Aorta (tissue), 5 donors: Measurements from ENCODE around the gene SNRPD3. TPM values are rescaled to one million over a fixed set of nuclear protein-coding genes. Genes with fewer than 3 reads are reported as not detected.
"Not testable (repeated sequence)": the region's sequence is repeated elsewhere in the genome, so short reads cannot be mapped to it uniquely, and the experiment has no call there.

Experiments
- ATAC-seq: fragments of 200-7000 bp; cut with Tn5 transposase; one replicate; pipeline ENCODE4 v1.9.1; 2022; ENCODE audit warnings: moderate library complexity; ENCODE audit not compliant: low FRiP score
- DNase-seq, 2 donors: peaks; one replicate each; pipeline ENCODE4 v3.0.0-alpha.2; 2020
- H3K27ac ChIP-seq, 2 donors: one replicate each; pipeline ENCODE4 v1.5.1; 2013; ENCODE audit warnings: low read length in 2 of 2, mild to moderate bottlenecking in 2 of 2, moderate library complexity in 2 of 2, control low read depth in 1 of 2, inconsistent platforms in 1 of 2, low read depth in 1 of 2
- H3K27me3 ChIP-seq, 2 donors: one replicate each; pipeline ENCODE4 v1.6.1; 2013; ENCODE audit warnings: control low read depth in 1 of 2, low read length in 1 of 2, mild to moderate bottlenecking in 1 of 2, moderate library complexity in 1 of 2; ENCODE audit not compliant: insufficient read depth in 2 of 2, control insufficient read depth in 1 of 2
- H3K36me3 ChIP-seq, 2 donors: one replicate each; pipeline ENCODE4 v1.6.1; 2013; ENCODE audit warnings: control low read depth in 1 of 2, low read length in 1 of 2, mild to moderate bottlenecking in 1 of 2; ENCODE audit not compliant: insufficient read depth in 2 of 2, control insufficient read depth in 1 of 2
- H3K4me1 ChIP-seq, 2 donors: one replicate each; pipeline ENCODE4 v1.6.1; 2013; ENCODE audit warnings: low read length in 2 of 2, control low read depth in 1 of 2, mild to moderate bottlenecking in 1 of 2, moderate library complexity in 1 of 2; ENCODE audit not compliant: insufficient read depth in 2 of 2, control insufficient read depth in 1 of 2
- H3K4me3 ChIP-seq, 2 donors: one replicate each; pipeline ENCODE4 v1.5.1; 2013; ENCODE audit warnings: low read length in 2 of 2, control low read depth in 1 of 2, mild to moderate bottlenecking in 1 of 2
- H3K9me3 ChIP-seq: one replicate; pipeline ENCODE4 v1.6.1; 2013; ENCODE audit warnings: mild to moderate bottlenecking, low read length; ENCODE audit not compliant: control insufficient read depth
- WGBS, 2 donors: extraction: QIAGEN DNeasy Blood & Tissue Kit; methylation state at CpG; one replicate each; pipeline ENCODE4 v1.1.7; 2013; 5-methylcytosine and 5-hydroxymethylcytosine counted together
- intact Hi-C, 2 donors: fragments of 100-400 bp; cut with DNase I; formaldehyde crosslinking; loops; one replicate each; pipeline versions ENCODE4 v1.14.2 to v1.15.0; 2022
- polyA plus RNA-seq, 2 donors: library from polyadenylated mRNA; stranded (reverse); fragments of 200-250 nt; gene quantifications; one replicate each; pipeline ENCODE4 v1.2.3, GENCODE V29; 2013
- total RNA-seq, 2 donors: library from RNA; stranded (reverse); fragmentation: NEBNext Ultra II Directional; extraction: Animal tissue kit (Norgen Biotek cat#: 25700); gene quantifications; one replicate each; pipeline ENCODE4 v1.2.1, GENCODE V29; 2021
- donor health status: healthy with polysubstance abuse.
- donor health status: Bipolar disorder and iron deficiency.
- donor health status: DM: no; HTN: no; CAD: no.
- donor health status: DM: no; HTN: no; CAD: no.
- donor health status: DM: yes; HTN: yes; CAD: no.

SNRPD3 gene
- total and polyA plus RNA-seq, 4 donors: 43.4 to 91.4 (median 60.0) TPM

DNA sequence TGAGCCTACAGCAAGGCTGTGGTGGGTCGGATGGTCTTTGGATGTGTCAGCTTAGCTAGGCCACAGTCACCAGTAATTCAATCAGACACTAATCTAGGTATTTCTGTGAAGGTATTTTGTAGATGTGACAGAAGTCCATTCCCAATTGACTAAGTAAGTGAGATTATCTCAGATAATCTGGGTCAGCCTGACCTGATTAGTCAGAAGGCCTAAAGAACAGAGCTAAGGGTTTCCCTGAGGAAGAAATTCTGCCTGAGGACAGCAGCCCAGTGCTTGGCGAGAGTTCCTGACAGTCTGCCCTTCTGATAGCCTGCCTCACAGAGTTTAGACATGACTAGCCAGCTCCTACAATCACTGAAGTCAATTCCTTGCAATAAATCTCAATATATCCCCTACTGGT lies 29.6 kb upstream of the SNRPD3 start:
- intact Hi-C loops: loop anchor here in 1 of 2 donors (10.0 kb wide), 1 partner anchor 201 kb away; no protein-coding TSS in a partner anchor
- H3K27me3 ChIP-seq: no peaks in the 10 kb centered on the region

DNA sequence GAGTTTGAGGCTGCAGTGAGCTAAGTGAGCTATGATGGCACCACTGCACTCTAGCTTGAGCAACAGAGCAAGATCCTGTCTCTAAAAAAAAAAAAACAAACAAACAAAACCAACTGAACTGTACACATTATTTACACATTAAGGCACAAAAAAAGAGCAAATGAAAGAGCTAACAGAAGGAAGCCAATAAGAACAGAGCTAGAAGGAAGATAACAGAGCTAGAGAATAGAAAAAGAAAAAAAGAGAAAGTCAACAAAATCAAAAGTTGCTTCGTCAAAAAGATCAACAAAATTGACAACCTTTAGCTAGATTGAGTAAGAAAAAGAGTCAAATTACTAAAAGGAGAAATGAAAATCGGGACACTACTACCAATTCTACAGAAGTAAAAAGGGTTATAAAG lies 25.9 kb upstream of the SNRPD3 start:
- Histone ChIP-seq H3K9me3 (no peaks in the 10 kb centered on the region), H3K27ac (no peak overlapping the region), H3K4me3 (no peak overlapping the region), H3K27me3 (no peaks in the 10 kb centered on the region), H3K36me3 (no peaks in the 10 kb centered on the region), H3K4me1 (no peaks in the 10 kb centered on the region)
- intact Hi-C loops: loop anchor here in 1 of 2 donors (10.0 kb wide), 1 partner anchor 205 kb away; no protein-coding TSS in a partner anchor
- 90 to 95% methylated on average over 2 of the region's 2 CpGs for WGBS, 2 donors
- ATAC-seq (no peak), DNase-seq (no peak)

More for the DNA sequence above, 29.6 kb upstream of the SNRPD3 start:
- no peak for ATAC-seq
- Histone ChIP-seq H3K4me3 (no peak overlapping the region), H3K27ac (no peak overlapping the region), H3K9me3 (no peaks in the 10 kb centered on the region), H3K4me1 (no peaks in the 10 kb centered on the region), H3K36me3 (no peaks in the 10 kb centered on the region)
- WGBS, 2 donors: 86 to 93% methylated on average over 2 of the region's 2 CpGs
- no peak for DNase-seq

- H3K9me3 ChIP-seq, H3K4me3 ChIP-seq, ATAC-seq, H3K4me1 ChIP-seq, DNase-seq, H3K27ac ChIP-seq, H3K27me3 ChIP-seq, intact Hi-C loops, H3K36me3 ChIP-seq: not testable (repeated sequence)
- 90 to 93% methylated on average over 3 of the region's 3 CpGs for whole genome bisulfite sequencing, 2 donors
Observed at GRCh38 chr22:24530968-24531367, 24.8 kb upstream of the SNRPD3 start.

DNA sequence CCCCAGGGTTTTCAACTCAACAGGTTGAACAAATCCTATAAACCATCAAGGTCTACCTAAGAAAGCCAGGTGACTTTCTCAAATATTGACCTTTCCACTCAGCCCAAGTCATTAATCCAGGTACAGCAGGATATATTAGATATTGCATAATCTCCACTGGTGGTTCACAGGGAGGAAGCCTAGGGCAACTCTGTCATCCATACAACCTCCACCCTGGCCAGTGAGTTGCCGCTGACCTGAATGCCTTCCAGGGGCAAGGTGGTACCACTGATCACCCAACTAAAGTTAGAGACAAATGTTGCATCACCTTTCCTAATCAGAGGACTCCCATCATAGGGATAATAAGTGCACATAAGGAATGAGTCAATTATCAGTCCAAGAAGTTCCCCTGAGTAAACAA lies 23.7 kb upstream of the SNRPD3 start:
- intact Hi-C loops: no loop called here
- DNase-seq (no peak), ATAC-seq (no peak)
- H3K36me3 ChIP-seq: no peaks in the 10 kb centered on the region
- no peak overlapping the region for H3K27ac ChIP-seq
- H3K27me3 ChIP-seq: no peaks in the 10 kb centered on the region
- WGBS, 2 donors: 99 to 100% methylated on average over 1 of the region's 1 CpG
- no peaks in the 10 kb centered on the region for H3K4me1 ChIP-seq
- no peak overlapping the region for H3K4me3 ChIP-seq
- H3K9me3 ChIP-seq: no peaks in the 10 kb centered on the region

GRCh38 chr22:24535348-24535747 lies 20.5 kb upstream of the SNRPD3 start:
- no peak for ATAC-seq
- no peaks in the 10 kb centered on the region for H3K27me3 ChIP-seq
- WGBS, 2 donors: 96 to 98% methylated on average over 4 of the region's 4 CpGs
- no peak overlapping the region for H3K4me3 ChIP-seq
- intact Hi-C loops: no loop called here
- no peaks in the 10 kb centered on the region for H3K9me3 ChIP-seq
- DNase-seq: no peak
- peaks cover 0 to under 1% of the 10 kb centered on the region in 2 donors for H3K36me3 ChIP-seq
- no peaks in the 10 kb centered on the region for H3K4me1 ChIP-seq
- no peak overlapping the region for H3K27ac ChIP-seq

GRCh38 chr22:24536089-24536488 lies 19.7 kb upstream of the SNRPD3 start:
- H3K9me3 ChIP-seq: no peaks in the 10 kb centered on the region
- no peak for DNase-seq

DNA sequence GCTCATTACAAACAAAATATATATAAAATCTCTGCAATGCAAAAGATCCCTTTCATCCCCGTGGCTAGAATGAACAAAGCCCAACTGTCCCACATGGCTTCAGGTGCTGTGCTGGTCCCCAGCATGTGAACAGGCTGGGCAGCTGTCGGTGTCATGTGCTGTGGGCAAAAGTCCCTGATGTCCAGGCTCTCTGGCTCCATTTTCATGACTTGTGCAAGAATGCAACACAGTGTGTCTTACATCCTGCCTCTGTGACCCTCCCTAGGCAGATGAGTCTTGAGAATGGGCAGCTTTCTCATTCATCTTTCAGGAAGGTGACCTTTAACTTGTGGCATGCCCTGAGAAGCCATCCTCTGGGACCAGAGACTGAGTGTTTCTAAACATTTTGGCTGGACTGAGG lies 15.3 kb upstream of the SNRPD3 start:
- H3K4me1 ChIP-seq: no peaks in the 10 kb centered on the region
- DNase-seq (no peak), ATAC-seq (no peak)
- H3K9me3 ChIP-seq: no peaks in the 10 kb centered on the region
- intact Hi-C loops: no loop called here
- no peak overlapping the region for H3K4me3 ChIP-seq
- no peak overlapping the region for H3K27ac ChIP-seq
- 91 to 92% methylated on average over 2 of the region's 2 CpGs for WGBS, 2 donors
- H3K27me3 ChIP-seq: no peaks in the 10 kb centered on the region
- peaks cover 0 to 4% of the 10 kb centered on the region in 2 donors for H3K36me3 ChIP-seq

More at GRCh38 chr22:24536089-24536488, 19.7 kb upstream of the SNRPD3 start:
- intact Hi-C loops: no loop called here
- Histone ChIP-seq H3K4me1 (no peaks in the 10 kb centered on the region), H3K36me3 (peaks cover 0 to 2% of the 10 kb centered on the region in 2 donors), H3K4me3 (no peak overlapping the region), H3K27me3 (no peaks in the 10 kb centered on the region), H3K27ac (no peak overlapping the region)
- no peak for ATAC-seq
- 92 to 93% methylated on average over 3 of the region's 3 CpGs for WGBS, 2 donors

DNA sequence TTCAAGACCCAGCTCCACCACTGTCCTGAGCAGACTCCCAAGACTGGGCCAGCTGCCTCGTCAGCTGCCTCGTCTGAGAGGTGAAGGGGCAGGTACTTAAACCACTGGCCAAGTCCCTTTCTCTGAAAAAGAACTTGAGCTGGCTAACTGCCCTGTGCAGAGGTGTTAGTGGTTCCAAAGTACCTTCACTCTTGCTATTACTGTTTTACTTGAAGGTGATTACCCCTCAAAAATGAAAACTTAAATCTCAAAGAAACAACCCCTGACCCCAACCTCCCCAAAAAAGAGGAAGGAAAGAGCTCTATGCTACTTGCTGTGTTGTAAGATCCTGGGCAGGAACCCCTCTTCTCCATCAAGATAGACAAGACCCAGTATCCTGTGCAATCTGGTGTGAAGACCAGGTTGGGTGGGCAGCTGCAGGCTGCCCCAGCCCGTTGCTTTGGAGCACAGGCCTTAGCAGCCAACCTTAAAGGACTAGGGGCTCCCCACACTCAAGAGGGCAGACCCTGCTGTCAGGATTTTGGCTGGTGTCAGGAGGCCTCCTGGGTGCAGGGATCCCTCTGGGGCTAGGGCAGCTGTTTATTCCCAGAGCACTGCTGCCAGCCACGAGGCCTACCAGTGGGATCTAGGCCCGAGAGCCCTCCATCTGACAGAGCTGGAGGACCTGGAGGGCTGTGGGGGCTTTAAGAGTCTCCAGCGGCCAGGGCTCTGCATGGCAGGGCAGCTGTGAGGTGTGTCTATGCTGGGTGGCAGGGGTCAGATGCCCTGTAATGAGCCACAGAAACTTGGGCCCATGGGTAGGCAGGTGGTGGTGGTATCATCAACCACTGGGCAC lies 13.9 kb upstream of the SNRPD3 start:
- 71 to 82% methylated on average over 6 of the region's 6 CpGs for WGBS, 2 donors
- Histone ChIP-seq H3K27me3 (no peaks in the 10 kb centered on the region), H3K27ac (no peak overlapping the region), H3K4me1 (no peaks in the 10 kb centered on the region), H3K9me3 (no peaks in the 10 kb centered on the region), H3K36me3 (peaks cover 0 to 4% of the 10 kb centered on the region in 2 donors), H3K4me3 (no peak overlapping the region)
- intact Hi-C loops: no loop called here
- DNase-seq (no peak), ATAC-seq (no peak)

GRCh38 chr22:24542641-24543040 lies 13.2 kb upstream of the SNRPD3 start:
- Histone ChIP-seq H3K27ac (no peak overlapping the region), H3K27me3 (no peaks in the 10 kb centered on the region), H3K36me3 (peaks cover 0 to 5% of the 10 kb centered on the region in 2 donors), H3K4me1 (no peaks in the 10 kb centered on the region), H3K9me3 (no peaks in the 10 kb centered on the region), H3K4me3 (no peak overlapping the region)
- DNase-seq (no peak), ATAC-seq (no peak)
- 29 to 31% methylated on average over 9 of the region's 9 CpGs for WGBS, 2 donors
- intact Hi-C loops: no loop called here
